Neural crest cell (in vitro differentiated cells): ENCODE results near the gene SLC12A6. TPM values are rescaled to one million over a fixed set of nuclear protein-coding genes. Genes with fewer than 3 reads are reported as not detected.

Experiments used
- DNase-seq: peaks from one replicate; pipeline ENCODE4 v3.0.0; 2021; ENCODE audit warnings: low read depth, mixed read lengths, low spot score
- H3K27ac Mint-ChIP-seq: one replicate; pipeline ENCODE4 v1.8.0; 2021; ENCODE audit warnings: mild to moderate bottlenecking, mixed read lengths; ENCODE audit not compliant: unreplicated experiment
- H3K27me3 Mint-ChIP-seq: 2 replicates; pipeline ENCODE4 v1.8.0; 2021; ENCODE audit warnings: low read depth, mild to moderate bottlenecking, mixed read lengths
- H3K36me3 Mint-ChIP-seq: 2 replicates; pipeline ENCODE4 v1.8.0; 2021; ENCODE audit warnings: low read depth, mild to moderate bottlenecking, mixed read lengths
- H3K4me1 Mint-ChIP-seq: 2 replicates; pipeline ENCODE4 v1.8.0; 2021; ENCODE audit warnings: mixed read lengths
- H3K4me3 Mint-ChIP-seq: one replicate; pipeline ENCODE4 v1.8.0; 2021; ENCODE audit warnings: mild to moderate bottlenecking, mixed read lengths
- H3K9me3 Mint-ChIP-seq: 2 replicates; pipeline ENCODE4 v1.8.0; 2021; ENCODE audit warnings: mixed read lengths
- total RNA-seq: library from RNA; stranded (reverse); gene quantifications from 2 replicates; pipeline ENCODE4 v1.2.1, GENCODE V29; 2021
- TF ChIP-seq, protein P1 (sequence below): fragments of 200-600 bp; sonication (generic); conservative IDR thresholded peaks from 2 replicates; pipeline ENCODE4 v1.5.0; 2021; ENCODE audit warnings: antibody characterized with exemption, mild to moderate bottlenecking

Gene SLC12A6
- total RNA-seq, 1 donor from 2014 or later, result 10.9 TPM

GRCh38 chr15:34279368-34279767 is 58.2 kb downstream of the SLC12A6 start:
- H3K27me3 Mint-ChIP-seq, result no peaks in the 10 kb centered on the region
- H3K9me3 Mint-ChIP-seq, result peaks cover 3% of the 10 kb centered on the region

DNA sequence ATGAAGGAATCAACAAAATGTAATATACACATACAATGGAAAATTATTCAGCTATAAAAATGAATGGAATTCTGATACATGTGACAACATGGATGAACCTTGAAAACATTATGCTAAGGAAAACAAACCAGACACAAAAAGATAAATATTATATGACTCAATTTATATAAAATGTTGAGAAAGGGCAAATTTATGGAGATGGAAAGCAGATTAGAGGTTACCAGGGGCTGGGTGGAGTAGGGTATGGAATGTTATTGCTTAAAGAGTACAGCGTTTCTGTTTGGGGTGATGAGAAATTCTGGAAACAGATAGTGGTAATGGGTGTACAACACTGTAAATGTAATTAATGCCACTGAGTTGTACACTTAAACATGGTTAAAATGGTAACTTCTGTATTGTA is 61.9 kb downstream of the SLC12A6 start:
- Mint-ChIP-seq H3K36me3 (no peaks in the 10 kb centered on the region), H3K9me3 (peaks cover under 1% of the 10 kb centered on the region), H3K4me3 (no peak overlapping the region), H3K27me3 (no peaks in the 10 kb centered on the region), H3K27ac (peak overlapping the region; percentile 62), H3K4me1 (no peaks in the 10 kb centered on the region)
- TF ChIP-seq, protein P1, sequence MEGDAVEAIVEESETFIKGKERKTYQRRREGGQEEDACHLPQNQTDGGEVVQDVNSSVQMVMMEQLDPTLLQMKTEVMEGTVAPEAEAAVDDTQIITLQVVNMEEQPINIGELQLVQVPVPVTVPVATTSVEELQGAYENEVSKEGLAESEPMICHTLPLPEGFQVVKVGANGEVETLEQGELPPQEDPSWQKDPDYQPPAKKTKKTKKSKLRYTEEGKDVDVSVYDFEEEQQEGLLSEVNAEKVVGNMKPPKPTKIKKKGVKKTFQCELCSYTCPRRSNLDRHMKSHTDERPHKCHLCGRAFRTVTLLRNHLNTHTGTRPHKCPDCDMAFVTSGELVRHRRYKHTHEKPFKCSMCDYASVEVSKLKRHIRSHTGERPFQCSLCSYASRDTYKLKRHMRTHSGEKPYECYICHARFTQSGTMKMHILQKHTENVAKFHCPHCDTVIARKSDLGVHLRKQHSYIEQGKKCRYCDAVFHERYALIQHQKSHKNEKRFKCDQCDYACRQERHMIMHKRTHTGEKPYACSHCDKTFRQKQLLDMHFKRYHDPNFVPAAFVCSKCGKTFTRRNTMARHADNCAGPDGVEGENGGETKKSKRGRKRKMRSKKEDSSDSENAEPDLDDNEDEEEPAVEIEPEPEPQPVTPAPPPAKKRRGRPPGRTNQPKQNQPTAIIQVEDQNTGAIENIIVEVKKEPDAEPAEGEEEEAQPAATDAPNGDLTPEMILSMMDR, result no peak
- no peak for DNase-seq

More at GRCh38 chr15:34279368-34279767, 58.2 kb downstream of the SLC12A6 start:
- no peak for DNase-seq
- no peaks in the 10 kb centered on the region for H3K36me3 Mint-ChIP-seq
- TF ChIP-seq, protein P1, result no peak
- no peak overlapping the region for H3K4me3 Mint-ChIP-seq
- no peaks in the 10 kb centered on the region for H3K4me1 Mint-ChIP-seq
- no peak overlapping the region for H3K27ac Mint-ChIP-seq

DNA sequence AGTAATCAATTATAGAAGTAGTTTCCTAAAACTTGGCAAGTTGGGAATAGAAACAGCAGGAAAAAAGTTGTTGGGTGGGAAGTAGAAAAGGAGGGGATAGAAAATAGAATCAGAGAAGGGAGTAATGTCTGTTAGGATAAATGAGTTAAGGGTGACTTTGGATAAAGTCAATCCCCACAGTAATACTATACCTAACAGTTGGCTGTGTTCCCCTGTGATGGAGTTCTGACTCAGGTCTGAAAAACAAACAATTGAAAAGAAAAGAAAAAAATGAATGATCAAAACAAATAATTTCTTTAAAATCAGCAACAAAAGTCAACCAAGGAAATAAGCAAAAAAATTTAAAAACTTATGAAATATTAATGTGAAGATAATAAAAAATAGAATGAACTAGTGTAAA is 62.4 kb downstream of the SLC12A6 start:
- no peak for DNase-seq
- H3K27me3 Mint-ChIP-seq, result no peaks in the 10 kb centered on the region
- H3K27ac Mint-ChIP-seq, result no peak overlapping the region
- TF ChIP-seq, protein P1, result no peak
- H3K36me3 Mint-ChIP-seq, result no peaks in the 10 kb centered on the region
- H3K9me3 Mint-ChIP-seq, result no peaks in the 10 kb centered on the region
- no peak overlapping the region for H3K4me3 Mint-ChIP-seq
- no peaks in the 10 kb centered on the region for H3K4me1 Mint-ChIP-seq

- no peaks in the 10 kb centered on the region for H3K4me1 Mint-ChIP-seq
- no peak overlapping the region for H3K4me3 Mint-ChIP-seq
- H3K27ac Mint-ChIP-seq, result no peak overlapping the region
- no peak for DNase-seq
- no peaks in the 10 kb centered on the region for H3K36me3 Mint-ChIP-seq
- H3K27me3 Mint-ChIP-seq, result no peaks in the 10 kb centered on the region
- TF ChIP-seq, protein P1, result no peak
- H3K9me3 Mint-ChIP-seq, result no peaks in the 10 kb centered on the region
Measured at GRCh38 chr15:34271493-34271892, 66.1 kb downstream of the SLC12A6 start.

GRCh38 chr15:34266751-34267150 is 70.8 kb downstream of the SLC12A6 start:
- Mint-ChIP-seq H3K27ac (no peak overlapping the region), H3K36me3 (no peaks in the 10 kb centered on the region), H3K9me3 (no peaks in the 10 kb centered on the region), H3K27me3 (no peaks in the 10 kb centered on the region), H3K4me1 (no peaks in the 10 kb centered on the region), H3K4me3 (no peak overlapping the region)
- TF ChIP-seq, protein P1, result no peak
- DNase-seq, result no peak

DNA sequence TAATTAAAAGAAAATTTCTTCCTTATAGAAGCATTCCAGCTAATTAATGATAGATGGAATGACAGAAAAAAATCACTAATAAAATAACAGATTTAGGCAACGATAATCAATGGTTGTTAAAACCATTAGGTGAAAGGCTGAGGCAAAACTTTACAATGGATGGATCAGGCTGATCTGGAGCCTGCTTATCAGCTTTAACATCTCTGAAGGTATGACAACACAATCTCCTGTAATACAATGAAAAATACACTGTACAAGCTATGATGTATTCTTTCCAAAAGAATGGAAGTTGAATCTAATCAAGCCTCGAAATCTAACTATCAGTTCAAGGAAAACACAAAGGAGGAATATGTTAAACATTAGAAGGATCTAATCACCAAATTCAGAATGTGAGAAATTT is 73.5 kb downstream of the SLC12A6 start:
- no peaks in the 10 kb centered on the region for H3K4me1 Mint-ChIP-seq
- H3K9me3 Mint-ChIP-seq, result no peaks in the 10 kb centered on the region
- TF ChIP-seq, protein P1, result no peak
- H3K36me3 Mint-ChIP-seq, result no peaks in the 10 kb centered on the region
- H3K27me3 Mint-ChIP-seq, result no peaks in the 10 kb centered on the region
- H3K4me3 Mint-ChIP-seq, result no peak overlapping the region
- H3K27ac Mint-ChIP-seq, result no peak overlapping the region
- DNase-seq, result no peak
